ENCODE measurements around the gene RNF212.

The RNF212 gene

GRCh38 chr4:1090465-1091440, 22.6 kb downstream of the RNF212 start:
- DNase-seq, result no peak

- DNase-seq, result no peak
These were observed 23.3 kb downstream of the RNF212 start for GRCh38 chr4:1090036-1090435.

- no peak for DNase-seq
These were observed 26.0 kb downstream of the RNF212 start for GRCh38 chr4:1087371-1087770.

GRCh38 chr4:1086011-1086410, 27.4 kb downstream of the RNF212 start:
- DNase-seq, result no peak

GRCh38 chr4:1085404-1085799, 28.0 kb downstream of the RNF212 start:
- no peak for DNase-seq

- DNase-seq, result no peak
These were observed 28.5 kb downstream of the RNF212 start for GRCh38 chr4:1084796-1085403.

- no peak for DNase-seq
These were observed 29.0 kb downstream of the RNF212 start for GRCh38 chr4:1084394-1084793.

- peak; percentile 77 to 78 for DNase-seq
These were observed 30.9 kb downstream of the RNF212 start for GRCh38 chr4:1082215-1083182.

- peak; percentile 5 to 41 for DNase-seq
These were observed 31.7 kb downstream of the RNF212 start for GRCh38 chr4:1081689-1082040.

GRCh38 chr4:1080961-1081688, 32.2 kb downstream of the RNF212 start:
- peak in 1 of 2 donors; percentile 27 for DNase-seq

- DNase-seq, result no peak
These were observed 32.9 kb downstream of the RNF212 start for GRCh38 chr4:1080432-1080831.

- DNase-seq, result no peak
These were observed 33.6 kb downstream of the RNF212 start for GRCh38 chr4:1079711-1080265.

- no peak for DNase-seq
These were observed 34.9 kb downstream of the RNF212 start for GRCh38 chr4:1078490-1078889.

- no peak for DNase-seq
These were observed 35.5 kb downstream of the RNF212 start for GRCh38 chr4:1077711-1078477.

- no peak for DNase-seq
These were observed 37.3 kb downstream of the RNF212 start for GRCh38 chr4:1075809-1076699.

GRCh38 chr4:1075225-1075624, 38.1 kb downstream of the RNF212 start:
- DNase-seq, result no peak

GRCh38 chr4:1074077-1074476, 39.3 kb downstream of the RNF212 start:
- no peak for DNase-seq

- DNase-seq, result peak; percentile 67 to 69
These were observed 40.4 kb downstream of the RNF212 start for GRCh38 chr4:1072830-1073446.

GRCh38 chr4:1069394-1069793, 44.0 kb downstream of the RNF212 start:
- no peak for DNase-seq
